ENCODE measurements around the gene HYCC1.

DNA sequence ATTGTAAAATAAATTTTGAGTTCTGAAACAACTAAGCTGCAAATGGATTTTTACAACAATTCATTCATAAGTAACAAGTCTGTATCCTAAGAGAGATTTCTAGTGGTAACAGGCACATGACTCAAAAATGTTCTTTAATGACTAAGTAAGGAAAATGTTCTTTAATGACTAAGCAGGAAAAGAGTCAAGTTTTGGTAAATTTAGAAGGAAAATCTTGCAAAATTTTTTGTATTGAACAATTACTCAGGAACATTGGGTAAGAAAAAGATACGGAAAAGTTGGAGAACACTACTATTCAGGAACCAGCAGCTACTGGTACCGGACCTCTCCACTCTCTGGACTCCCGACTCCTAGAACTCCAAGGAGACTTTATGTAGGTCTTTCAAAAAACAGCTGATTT lies 33.5 kb downstream of the HYCC1 start:
- TF ChIP-seq, protein P1, sequence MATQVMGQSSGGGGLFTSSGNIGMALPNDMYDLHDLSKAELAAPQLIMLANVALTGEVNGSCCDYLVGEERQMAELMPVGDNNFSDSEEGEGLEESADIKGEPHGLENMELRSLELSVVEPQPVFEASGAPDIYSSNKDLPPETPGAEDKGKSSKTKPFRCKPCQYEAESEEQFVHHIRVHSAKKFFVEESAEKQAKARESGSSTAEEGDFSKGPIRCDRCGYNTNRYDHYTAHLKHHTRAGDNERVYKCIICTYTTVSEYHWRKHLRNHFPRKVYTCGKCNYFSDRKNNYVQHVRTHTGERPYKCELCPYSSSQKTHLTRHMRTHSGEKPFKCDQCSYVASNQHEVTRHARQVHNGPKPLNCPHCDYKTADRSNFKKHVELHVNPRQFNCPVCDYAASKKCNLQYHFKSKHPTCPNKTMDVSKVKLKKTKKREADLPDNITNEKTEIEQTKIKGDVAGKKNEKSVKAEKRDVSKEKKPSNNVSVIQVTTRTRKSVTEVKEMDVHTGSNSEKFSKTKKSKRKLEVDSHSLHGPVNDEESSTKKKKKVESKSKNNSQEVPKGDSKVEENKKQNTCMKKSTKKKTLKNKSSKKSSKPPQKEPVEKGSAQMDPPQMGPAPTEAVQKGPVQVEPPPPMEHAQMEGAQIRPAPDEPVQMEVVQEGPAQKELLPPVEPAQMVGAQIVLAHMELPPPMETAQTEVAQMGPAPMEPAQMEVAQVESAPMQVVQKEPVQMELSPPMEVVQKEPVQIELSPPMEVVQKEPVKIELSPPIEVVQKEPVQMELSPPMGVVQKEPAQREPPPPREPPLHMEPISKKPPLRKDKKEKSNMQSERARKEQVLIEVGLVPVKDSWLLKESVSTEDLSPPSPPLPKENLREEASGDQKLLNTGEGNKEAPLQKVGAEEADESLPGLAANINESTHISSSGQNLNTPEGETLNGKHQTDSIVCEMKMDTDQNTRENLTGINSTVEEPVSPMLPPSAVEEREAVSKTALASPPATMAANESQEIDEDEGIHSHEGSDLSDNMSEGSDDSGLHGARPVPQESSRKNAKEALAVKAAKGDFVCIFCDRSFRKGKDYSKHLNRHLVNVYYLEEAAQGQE (IDR thresholded peaks at IDR 0.05; ENCODE audit: unreplicated experiment): no peak
- TF ChIP-seq, protein P2, sequence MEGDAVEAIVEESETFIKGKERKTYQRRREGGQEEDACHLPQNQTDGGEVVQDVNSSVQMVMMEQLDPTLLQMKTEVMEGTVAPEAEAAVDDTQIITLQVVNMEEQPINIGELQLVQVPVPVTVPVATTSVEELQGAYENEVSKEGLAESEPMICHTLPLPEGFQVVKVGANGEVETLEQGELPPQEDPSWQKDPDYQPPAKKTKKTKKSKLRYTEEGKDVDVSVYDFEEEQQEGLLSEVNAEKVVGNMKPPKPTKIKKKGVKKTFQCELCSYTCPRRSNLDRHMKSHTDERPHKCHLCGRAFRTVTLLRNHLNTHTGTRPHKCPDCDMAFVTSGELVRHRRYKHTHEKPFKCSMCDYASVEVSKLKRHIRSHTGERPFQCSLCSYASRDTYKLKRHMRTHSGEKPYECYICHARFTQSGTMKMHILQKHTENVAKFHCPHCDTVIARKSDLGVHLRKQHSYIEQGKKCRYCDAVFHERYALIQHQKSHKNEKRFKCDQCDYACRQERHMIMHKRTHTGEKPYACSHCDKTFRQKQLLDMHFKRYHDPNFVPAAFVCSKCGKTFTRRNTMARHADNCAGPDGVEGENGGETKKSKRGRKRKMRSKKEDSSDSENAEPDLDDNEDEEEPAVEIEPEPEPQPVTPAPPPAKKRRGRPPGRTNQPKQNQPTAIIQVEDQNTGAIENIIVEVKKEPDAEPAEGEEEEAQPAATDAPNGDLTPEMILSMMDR (conservative IDR thresholded peaks at IDR 0.05; ENCODE audit: low read depth in 2 of 2): no peak
- no peak for TF ChIP-seq POLR2AphosphoS5 (IDR thresholded peaks at IDR 0.05; ENCODE audit: low read depth)
- TF ChIP-seq EZH2 (IDR thresholded peaks at IDR 0.05; ENCODE audit: low read depth, unreplicated experiment): no peak
- TF ChIP-seq EZH2phosphoT487 (IDR thresholded peaks at IDR 0.05; ENCODE audit: unreplicated experiment): no peak
- no peak for TF ChIP-seq CREB1 (CRISPR knock-in tag; IDR thresholded peaks at IDR 0.05; ENCODE audit: low read depth)

Data from GM23338 (cell line).